Measurements from ENCODE around the gene UNK. TPM values are rescaled to one million over a fixed set of nuclear protein-coding genes. Genes with fewer than 3 reads are reported as not detected.

UNK gene
- total and polyA plus RNA-seq, 8 donors, result 3.5 to 102 (median 19.5) TPM

GRCh38 chr17:75840799-75841164 is 56.2 kb downstream of the UNK start:
- H3K27me3 ChIP-seq, result no peaks in the 10 kb centered on the region
- no peaks in the 10 kb centered on the region for H3K9me3 ChIP-seq
- peaks cover 11 to 53% (median 32%) of the 10 kb centered on the region in 4 donors for H3K36me3 ChIP-seq
- DNase-seq, result no peak
- peaks cover 15 to 43% (median 22%) of the 10 kb centered on the region in 4 donors for H3K4me1 ChIP-seq
- intact Hi-C loops (cut with DNase I; ENCODE audit: low total_unique reads), result no loop called here
- 72 to 77% (median 74%) methylated on average over 6 to 7 of the region's 7 CpGs for WGBS, 5 donors
- no peak overlapping the region for H3K27ac ChIP-seq
- TF ChIP-seq POLR2AphosphoS5 (IDR thresholded peaks at IDR 0.05) (no peak), POLR2A (IDR thresholded peaks at IDR 0.05) (no peak), EP300 (IDR thresholded peaks at IDR 0.05) (no peak), CTCF (IDR thresholded peaks at IDR 0.05) (no peak)
- no peak overlapping the region for H3K4me3 ChIP-seq

GRCh38 chr17:75842411-75842810 is 57.8 kb downstream of the UNK start:
- no peak for DNase-seq
- no peak for TF ChIP-seq POLR2A (IDR thresholded peaks at IDR 0.05)
- no peak for TF ChIP-seq EP300 (IDR thresholded peaks at IDR 0.05)
- no peak for TF ChIP-seq POLR2AphosphoS5 (IDR thresholded peaks at IDR 0.05)
- TF ChIP-seq CTCF (IDR thresholded peaks at IDR 0.05), result no peak
- 85 to 91% (median 88%) methylated on average over 7 to 18 of the region's 18 CpGs for WGBS, 5 donors

GRCh38 chr17:75842963-75843576 is 58.5 kb downstream of the UNK start:
- Histone ChIP-seq H3K9me3 (no peaks in the 10 kb centered on the region), H3K4me3 (peak overlapping the region; percentile 34 to 43 (median 40)), H3K36me3 (peaks cover 26 to 60% (median 44%) of the 10 kb centered on the region in 4 donors), H3K27me3 (no peaks in the 10 kb centered on the region), H3K4me1 (peaks cover 37 to 62% (median 43%) of the 10 kb centered on the region in 4 donors), H3K27ac (peak overlapping the region; percentile 77 to 99 (median 91))
- DNase-seq, result peak in 1 of 2 donors; percentile 16
- no peak for TF ChIP-seq POLR2AphosphoS5 (IDR thresholded peaks at IDR 0.05)
- no peak for TF ChIP-seq POLR2A (IDR thresholded peaks at IDR 0.05)
- no peak for TF ChIP-seq EP300 (IDR thresholded peaks at IDR 0.05)
- TF ChIP-seq CTCF (IDR thresholded peaks at IDR 0.05), result no peak
- intact Hi-C loops (cut with DNase I; ENCODE audit: low total_unique reads), result no loop called here
- WGBS, 5 donors, result 73 to 88% (median 76%) methylated on average over 11 to 22 of the region's 22 CpGs

More at GRCh38 chr17:75842411-75842810, 57.8 kb downstream of the UNK start:
- no peaks in the 10 kb centered on the region for H3K27me3 ChIP-seq
- H3K36me3 ChIP-seq, result peaks cover 19 to 59% (median 38%) of the 10 kb centered on the region in 4 donors
- peak overlapping the region in 1 of 4 donors; percentile 40 for H3K4me3 ChIP-seq
- H3K4me1 ChIP-seq, result peaks cover 30 to 56% (median 37%) of the 10 kb centered on the region in 4 donors
- H3K9me3 ChIP-seq, result no peaks in the 10 kb centered on the region
- H3K27ac ChIP-seq, result peak overlapping the region; percentile 12 to 99 (median 91)
- intact Hi-C loops (cut with DNase I; ENCODE audit: low total_unique reads), result no loop called here

GRCh38 chr17:75843577-75844529 is 59.2 kb downstream of the UNK start, which contains the start of gene UNC13D:
Gene UNC13D, minus strand, starts transcription at chr17:75844404. Its CDS starts 67 bp downstream, at chr17:75844337.
- WGBS, 5 donors, result 28 to 54% (median 32%) methylated on average over 4 to 35 of the region's 35 CpGs
- peaks cover 42 to 70% (median 51%) of the 10 kb centered on the region in 4 donors for H3K4me1 ChIP-seq
- no peak for TF ChIP-seq CTCF (IDR thresholded peaks at IDR 0.05)
- TF ChIP-seq POLR2AphosphoS5 (IDR thresholded peaks at IDR 0.05), result peak in 2 of 3 donors; percentile 51 to 73
- no peaks in the 10 kb centered on the region for H3K9me3 ChIP-seq
- peak within 1 kb of the TSS; percentile 34 to 43 (median 40) for H3K4me3 ChIP-seq
- peak; percentile 58 to 81 for DNase-seq
- peaks cover 29 to 60% (median 50%) of the 10 kb centered on the region in 4 donors for H3K36me3 ChIP-seq
- intact Hi-C loops (cut with DNase I; ENCODE audit: low total_unique reads), result no loop called here
- H3K27ac ChIP-seq, result peak within 1 kb of the TSS; percentile 77 to 99 (median 91)
- no peaks in the 10 kb centered on the region for H3K27me3 ChIP-seq
